ENCODE data around the gene ROS1.

ROS1 gene

DNA sequence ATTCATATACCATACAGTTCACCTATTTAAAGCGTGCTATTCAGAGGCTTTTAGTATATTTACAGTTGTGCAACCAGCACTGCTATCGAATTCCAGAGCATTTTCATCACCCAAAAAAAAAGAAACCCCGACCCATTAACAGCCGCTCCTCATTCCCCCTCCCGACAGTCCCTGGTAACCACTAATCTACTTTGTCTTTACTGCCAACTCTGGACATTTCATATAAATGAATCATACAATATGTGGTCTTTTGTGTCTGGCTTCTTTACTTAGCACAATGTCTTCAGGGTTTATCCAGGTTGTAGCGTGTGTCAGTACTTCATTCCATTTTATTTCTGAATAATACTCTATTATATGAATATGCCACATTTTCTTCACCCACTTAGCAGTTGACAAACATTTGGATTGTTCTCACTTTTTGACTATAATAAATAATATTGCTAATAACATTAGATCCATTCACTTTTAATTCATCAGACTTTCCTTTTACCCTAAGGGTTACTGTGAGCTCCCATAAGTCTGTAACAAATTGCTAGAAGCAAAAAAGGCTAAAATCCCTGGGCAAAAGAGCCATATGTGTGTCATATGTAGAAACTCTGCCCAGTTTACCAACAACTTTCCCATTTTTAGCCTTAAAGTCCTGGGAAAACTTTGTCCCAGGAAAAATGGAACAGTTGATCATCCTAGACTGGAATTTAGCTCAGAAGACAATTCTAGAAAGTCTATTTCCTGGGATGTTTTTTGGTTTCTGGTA lies 23.2 kb upstream of the ROS1 start:
- TF ChIP-seq CTCF (IDR thresholded peaks at IDR 0.05) = no peak

DNA sequence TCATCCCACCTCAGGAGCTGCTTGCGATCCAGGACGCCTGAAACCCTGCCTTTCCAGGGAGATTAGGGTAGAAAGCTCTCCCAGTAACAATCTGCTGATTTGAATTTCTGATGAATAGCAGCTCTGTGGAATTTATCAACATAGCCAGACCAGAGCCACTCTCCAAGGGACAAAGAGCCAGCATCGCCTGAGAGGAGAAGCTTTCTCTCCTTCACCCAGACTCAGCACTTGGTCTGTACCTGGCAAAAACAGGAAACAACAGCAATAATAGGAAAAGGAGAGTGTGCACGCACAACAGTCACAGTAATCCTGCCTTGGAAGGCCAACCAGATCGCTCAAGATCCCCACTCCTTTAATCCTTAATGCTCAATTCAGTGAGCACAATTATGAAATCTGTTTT lies 22.3 kb upstream of the ROS1 start:
- TF ChIP-seq CTCF (IDR thresholded peaks at IDR 0.05) = no peak

DNA sequence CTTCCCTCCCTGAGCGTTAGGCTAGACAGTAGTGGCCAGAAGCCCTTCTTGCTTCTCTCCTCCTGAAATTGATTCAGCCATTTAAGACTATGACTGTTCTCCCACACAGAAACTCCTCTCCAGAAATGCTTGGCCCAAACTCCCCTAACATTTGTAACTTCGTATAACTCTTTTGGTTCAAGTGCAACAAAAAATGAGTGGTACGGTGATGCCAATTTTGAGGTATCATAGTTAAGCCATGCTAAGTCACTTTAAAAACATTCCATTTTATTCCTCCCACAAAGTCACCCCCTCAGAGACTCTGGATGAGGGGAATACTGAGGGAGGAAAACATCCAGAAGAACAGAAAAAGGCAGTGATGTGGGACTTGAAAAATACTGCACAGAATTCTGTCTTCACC lies 21.1 kb upstream of the ROS1 start:
- no peak for TF ChIP-seq CTCF (IDR thresholded peaks at IDR 0.05)

DNA sequence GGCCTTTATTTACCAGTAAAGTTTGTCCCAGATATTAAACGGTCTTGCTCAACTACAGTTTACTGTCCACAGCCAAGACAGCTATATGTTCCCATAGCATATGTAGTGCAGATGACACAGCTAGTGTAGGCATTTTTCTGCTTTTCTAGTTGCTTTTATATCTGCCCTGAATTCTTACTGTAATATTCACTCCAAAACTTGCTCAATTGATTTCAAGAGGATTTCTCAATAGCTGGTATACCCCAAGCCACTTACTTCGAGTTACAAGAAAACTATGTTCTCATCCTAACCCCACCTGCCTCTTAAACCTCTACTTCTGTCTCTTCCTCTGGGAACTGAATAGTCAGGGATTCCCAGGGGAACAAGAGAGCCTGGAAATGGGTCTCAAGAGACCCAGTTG lies 18.9 kb upstream of the ROS1 start:
- no peak for TF ChIP-seq CTCF (IDR thresholded peaks at IDR 0.05)

GRCh38 chr6:117441824-117442264 lies 16.1 kb upstream of the ROS1 start:
- TF ChIP-seq CTCF (IDR thresholded peaks at IDR 0.05) = no peak

- no peak for TF ChIP-seq CTCF (IDR thresholded peaks at IDR 0.05)
Measured at GRCh38 chr6:117440706-117441525, 15.2 kb upstream of the ROS1 start.

DNA sequence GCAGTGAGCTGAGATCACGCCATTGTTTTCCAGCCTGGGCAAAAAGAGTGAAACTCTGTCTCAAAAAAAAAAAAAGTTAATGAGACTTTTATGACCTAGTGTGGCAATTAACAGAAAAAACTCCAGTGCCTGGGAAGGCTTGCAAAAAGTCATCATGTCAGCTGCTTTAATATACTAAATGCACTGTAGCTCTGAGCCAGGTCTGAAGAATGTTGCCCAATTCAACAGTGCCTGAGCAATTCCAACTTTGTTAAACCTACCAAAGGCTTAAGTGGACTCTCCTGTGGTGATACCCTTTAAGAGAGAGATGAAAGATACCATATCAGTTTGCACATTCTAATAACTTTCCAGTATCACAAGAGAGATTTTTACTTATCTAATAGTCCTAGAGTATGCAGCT lies 6.5 kb upstream of the ROS1 start:
- TF ChIP-seq CTCF (IDR thresholded peaks at IDR 0.05) = no peak

Data from LNCAP (cell line).